C4-2B (cell line): ENCODE measurements around the gene ZCCHC3.

Experiments
- CTCF ChIP-seq: fragments of 450-650 bp; conservative IDR thresholded peaks from 2 replicates; pipeline ENCODE4 v1.5.1; 2017; ENCODE audit warnings: mild to moderate bottlenecking
- ZFX ChIP-seq: fragments of 450-650 bp; IDR thresholded peaks from 2 replicates; pipeline ENCODE4 v1.6.1; 2017

DNA sequence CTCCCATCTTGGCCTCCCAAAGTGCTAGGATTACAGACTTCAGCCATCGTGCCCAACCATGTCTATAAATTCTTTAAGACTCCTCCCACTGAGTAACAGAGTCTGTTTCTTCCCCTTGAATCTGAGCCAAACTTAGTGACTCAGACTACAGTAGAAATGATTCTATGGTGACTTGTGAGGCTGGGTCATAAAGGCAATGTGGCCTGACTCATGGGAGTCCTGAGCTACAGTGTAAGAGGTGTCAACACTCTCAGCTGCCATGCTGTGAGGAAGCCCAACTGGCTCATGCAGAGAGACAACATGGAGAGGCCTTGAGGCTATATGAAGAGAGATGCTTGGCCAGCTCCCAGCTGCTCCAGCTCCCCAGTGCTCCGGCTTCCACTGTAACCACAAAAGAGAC is 44.3 kb downstream of the ZCCHC3 start:
- TF ChIP-seq CTCF, result no peak
- no peak for TF ChIP-seq ZFX
